Measurements from ENCODE around the gene DHRS7B. TPM values are rescaled to one million over a fixed set of nuclear protein-coding genes. Genes with fewer than 3 reads are reported as not detected.

DHRS7B gene
- total and polyA plus RNA-seq, 9 of the 15 experiments (the other 6 are each of a cell fraction or from before 2014, with no cell fraction given): 8.0 to 30.7 (median 14.8) TPM

DNA sequence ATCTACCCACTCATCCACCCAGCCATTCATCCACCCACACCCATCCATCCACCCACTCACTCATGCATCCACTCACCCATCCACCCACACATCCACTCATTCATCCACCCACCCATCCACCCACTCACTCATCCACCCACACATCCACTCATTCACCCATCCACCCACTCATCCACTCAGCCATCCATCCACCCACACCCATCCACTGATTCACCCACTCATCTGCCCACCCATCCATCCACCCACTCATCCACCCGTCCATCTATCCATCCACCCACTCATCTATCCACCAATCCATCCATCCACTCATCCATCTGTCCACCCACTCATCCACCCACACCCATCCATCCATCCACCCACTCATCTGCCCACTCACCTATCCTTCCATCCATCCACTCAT, 109.2 kb downstream of the DHRS7B start:
- ChIA-PET CTCF (ENCODE audit: low intra/inter-chr PET ratio) (no interaction called here), POLR2A (no interaction called here)
- WGBS (ENCODE audit: insufficient coverage, low coverage, missing lambda C conversion rate): 0% methylated on average over 1 of the region's 1 CpG
- no peaks in the 10 kb centered on the region for H3K9me3 ChIP-seq (replicated peaks; ENCODE audit: control insufficient read depth, insufficient read depth, low read depth, low read length)
- no peaks in the 10 kb centered on the region for H4K20me1 ChIP-seq (replicated peaks; ENCODE audit: control insufficient read depth, insufficient read depth, low read length)
- no peaks in the 10 kb centered on the region for H3K27me3 ChIP-seq (ENCODE audit: control insufficient read depth in 2 of 2, insufficient read depth in 2 of 2, low read length in 2 of 2)
- intact Hi-C loops (cut with micrococcal nuclease): no loop called here
- no peaks in the 10 kb centered on the region for H3K9me1 ChIP-seq (ENCODE audit: control insufficient read depth, insufficient read depth, low read length)
- H3K4me2 ChIP-seq (ENCODE audit: insufficient read depth, low read length): no peak overlapping the region
- H3K9ac ChIP-seq (ENCODE audit: insufficient read depth in 1 of 2, low read depth in 2 of 2, low read length in 2 of 2): no peak overlapping the region
- FAIRE-seq (no peak), ATAC-seq (no peak), DNase-seq (ENCODE audit: extremely low read depth in 1 of 4, low spot score in 3 of 4) (no peak)
- no peaks in the 10 kb centered on the region for H3K79me2 ChIP-seq (ENCODE audit: control insufficient read depth, insufficient read depth, low read length)
- H3K4me1 ChIP-seq (replicated peaks in 1 of 2; ENCODE audit: control insufficient read depth in 2 of 2, insufficient read depth in 2 of 2, low read length in 2 of 2): peaks cover 2 to 9% of the 10 kb centered on the region in 2 experiments; a peak in 3 of 5 replicates
- TF ChIP-seq CC2D1A (IDR thresholded peaks at IDR 0.05): no peak
- TF ChIP-seq, protein P1, sequence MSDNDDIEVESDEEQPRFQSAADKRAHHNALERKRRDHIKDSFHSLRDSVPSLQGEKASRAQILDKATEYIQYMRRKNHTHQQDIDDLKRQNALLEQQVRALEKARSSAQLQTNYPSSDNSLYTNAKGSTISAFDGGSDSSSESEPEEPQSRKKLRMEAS (CRISPR knock-in tag; IDR thresholded peaks at IDR 0.05): no peak
- TF ChIP-seq SUPT5H (IDR thresholded peaks at IDR 0.05): 0 out of 2 replicates have a peak, but pooled peaks have one; percentile 20
- no peak for TF ChIP-seq SAFB2 (IDR thresholded peaks at IDR 0.05; ENCODE audit: borderline replicate concordance, low read depth, low read length, severe bottlenecking)
- TF ChIP-seq EGR1 (conservative IDR thresholded peaks at IDR 0.05): peak; percentile 99
- TF ChIP-seq TRIM24 (IDR thresholded peaks at IDR 0.05): peak; percentile 36 to 68; a peak in 2 of 4 replicates
- TF ChIP-seq, protein P2, sequence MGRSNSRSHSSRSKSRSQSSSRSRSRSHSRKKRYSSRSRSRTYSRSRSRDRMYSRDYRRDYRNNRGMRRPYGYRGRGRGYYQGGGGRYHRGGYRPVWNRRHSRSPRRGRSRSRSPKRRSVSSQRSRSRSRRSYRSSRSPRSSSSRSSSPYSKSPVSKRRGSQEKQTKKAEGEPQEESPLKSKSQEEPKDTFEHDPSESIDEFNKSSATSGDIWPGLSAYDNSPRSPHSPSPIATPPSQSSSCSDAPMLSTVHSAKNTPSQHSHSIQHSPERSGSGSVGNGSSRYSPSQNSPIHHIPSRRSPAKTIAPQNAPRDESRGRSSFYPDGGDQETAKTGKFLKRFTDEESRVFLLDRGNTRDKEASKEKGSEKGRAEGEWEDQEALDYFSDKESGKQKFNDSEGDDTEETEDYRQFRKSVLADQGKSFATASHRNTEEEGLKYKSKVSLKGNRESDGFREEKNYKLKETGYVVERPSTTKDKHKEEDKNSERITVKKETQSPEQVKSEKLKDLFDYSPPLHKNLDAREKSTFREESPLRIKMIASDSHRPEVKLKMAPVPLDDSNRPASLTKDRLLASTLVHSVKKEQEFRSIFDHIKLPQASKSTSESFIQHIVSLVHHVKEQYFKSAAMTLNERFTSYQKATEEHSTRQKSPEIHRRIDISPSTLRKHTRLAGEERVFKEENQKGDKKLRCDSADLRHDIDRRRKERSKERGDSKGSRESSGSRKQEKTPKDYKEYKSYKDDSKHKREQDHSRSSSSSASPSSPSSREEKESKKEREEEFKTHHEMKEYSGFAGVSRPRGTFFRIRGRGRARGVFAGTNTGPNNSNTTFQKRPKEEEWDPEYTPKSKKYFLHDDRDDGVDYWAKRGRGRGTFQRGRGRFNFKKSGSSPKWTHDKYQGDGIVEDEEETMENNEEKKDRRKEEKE (IDR thresholded peaks at IDR 0.05; ENCODE audit: borderline replicate concordance in 1 of 2, control insufficient read depth in 1 of 2, low read depth in 2 of 2, low read length in 1 of 2): peak in 1 of 2 experiments; percentile 37; a peak in 1 of 4 replicates
- no peak for TF ChIP-seq OTX1 (CRISPR knock-in tag; IDR thresholded peaks at IDR 0.05)
- TF ChIP-seq TEAD4 (IDR thresholded peaks at IDR 0.05; ENCODE audit: low read length): peak; percentile 40
- no peak for TF ChIP-seq TEAD4 (CRISPR knock-in tag; IDR thresholded peaks at IDR 0.05; ENCODE audit: borderline replicate concordance)
- TF ChIP-seq CREBBP (IDR thresholded peaks at IDR 0.05; ENCODE audit: low read depth, low read length): peak; percentile 3
- 0 out of 2 replicates have a peak, but pooled peaks have one; percentile 21 for TF ChIP-seq POLR2A (conservative IDR thresholded peaks at IDR 0.05)
- in situ Hi-C loops (cut with MboI): no loop called here
- no peak overlapping the region for H2AFZ ChIP-seq (ENCODE audit: low read depth, low read length)
- no peaks in the 10 kb centered on the region for H3K36me3 ChIP-seq (ENCODE audit: control insufficient read depth, insufficient read depth, low read length)
- no peak overlapping the region for H3K4me3 ChIP-seq
- no peak overlapping the region for H3K27ac ChIP-seq (ENCODE audit: extremely low read depth, low read depth, low read length)
- BruUV-seq (replicated peaks): no TSS peak
